AG10803 (cell line): ENCODE measurements around the gene CHAC2.
"Not testable (repeated sequence)": the region's sequence is repeated elsewhere in the genome, so short reads cannot be mapped to it uniquely, and the experiment has no call there.

Experiments
- DNase-seq: peaks from one replicate; pipeline ENCODE4 v3.0.0; 2010; ENCODE audit warnings: low read depth
- H3K4me3 ChIP-seq: 2 replicates; pipeline ENCODE4 v1.5.1; 2011; ENCODE audit warnings: mild to moderate bottlenecking, low read length, control low read depth
- TF ChIP-seq, protein P1 (sequence below): conservative IDR thresholded peaks from 2 replicates; pipeline ENCODE4 v1.5.1; 2011; ENCODE audit warnings: mild to moderate bottlenecking, low read length, control low read depth, inconsistent platforms

CHAC2 gene

DNA sequence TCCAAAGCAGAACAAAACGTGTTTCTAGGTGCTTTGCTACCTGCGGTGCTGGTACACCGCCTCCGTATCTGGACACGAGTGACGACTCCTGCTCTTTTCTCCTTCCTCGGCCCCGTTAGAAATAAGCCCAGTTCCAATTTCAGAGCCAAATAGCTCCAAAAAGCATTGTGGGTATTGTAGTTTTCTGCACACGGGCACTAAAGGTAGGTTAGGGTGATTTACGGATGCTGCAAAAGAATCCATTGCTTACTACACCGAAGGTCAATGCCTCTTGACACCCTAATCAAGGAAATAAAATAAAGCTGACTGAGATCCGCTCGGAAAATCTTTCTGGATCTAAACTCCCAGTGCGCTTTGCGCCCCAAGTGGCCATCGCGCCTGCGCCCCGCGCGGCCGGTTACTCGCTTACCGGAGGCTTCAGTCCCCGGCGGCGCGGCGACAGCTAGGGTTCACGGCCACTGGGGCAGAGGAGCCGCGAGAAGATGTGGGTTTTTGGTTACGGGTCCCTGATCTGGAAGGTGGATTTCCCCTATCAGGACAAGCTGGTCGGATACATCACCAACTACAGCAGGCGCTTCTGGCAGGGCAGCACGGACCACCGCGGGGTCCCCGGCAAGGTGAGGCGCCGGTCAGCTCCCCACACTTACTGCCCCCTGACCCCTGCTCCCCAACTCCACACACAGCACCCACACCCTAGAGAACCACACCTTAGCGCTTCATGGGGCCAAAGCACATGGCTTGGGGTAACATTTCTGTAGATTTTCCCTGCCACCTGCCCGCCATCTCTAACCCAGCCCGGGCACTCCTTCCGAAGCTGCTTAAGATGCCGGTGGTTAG, at the start of gene CHAC2:
Gene CHAC2, plus strand, starts transcription at position 400 of the 837 bp plus-strand sequence. Its CDS starts 83 bp downstream, at position 483.
- peak within 1 kb of the TSS; percentile 80 for H3K4me3 ChIP-seq
- TF ChIP-seq, protein P1, sequence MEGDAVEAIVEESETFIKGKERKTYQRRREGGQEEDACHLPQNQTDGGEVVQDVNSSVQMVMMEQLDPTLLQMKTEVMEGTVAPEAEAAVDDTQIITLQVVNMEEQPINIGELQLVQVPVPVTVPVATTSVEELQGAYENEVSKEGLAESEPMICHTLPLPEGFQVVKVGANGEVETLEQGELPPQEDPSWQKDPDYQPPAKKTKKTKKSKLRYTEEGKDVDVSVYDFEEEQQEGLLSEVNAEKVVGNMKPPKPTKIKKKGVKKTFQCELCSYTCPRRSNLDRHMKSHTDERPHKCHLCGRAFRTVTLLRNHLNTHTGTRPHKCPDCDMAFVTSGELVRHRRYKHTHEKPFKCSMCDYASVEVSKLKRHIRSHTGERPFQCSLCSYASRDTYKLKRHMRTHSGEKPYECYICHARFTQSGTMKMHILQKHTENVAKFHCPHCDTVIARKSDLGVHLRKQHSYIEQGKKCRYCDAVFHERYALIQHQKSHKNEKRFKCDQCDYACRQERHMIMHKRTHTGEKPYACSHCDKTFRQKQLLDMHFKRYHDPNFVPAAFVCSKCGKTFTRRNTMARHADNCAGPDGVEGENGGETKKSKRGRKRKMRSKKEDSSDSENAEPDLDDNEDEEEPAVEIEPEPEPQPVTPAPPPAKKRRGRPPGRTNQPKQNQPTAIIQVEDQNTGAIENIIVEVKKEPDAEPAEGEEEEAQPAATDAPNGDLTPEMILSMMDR, result peak; percentile 45
- DNase-seq, result peak; percentile 71

DNA sequence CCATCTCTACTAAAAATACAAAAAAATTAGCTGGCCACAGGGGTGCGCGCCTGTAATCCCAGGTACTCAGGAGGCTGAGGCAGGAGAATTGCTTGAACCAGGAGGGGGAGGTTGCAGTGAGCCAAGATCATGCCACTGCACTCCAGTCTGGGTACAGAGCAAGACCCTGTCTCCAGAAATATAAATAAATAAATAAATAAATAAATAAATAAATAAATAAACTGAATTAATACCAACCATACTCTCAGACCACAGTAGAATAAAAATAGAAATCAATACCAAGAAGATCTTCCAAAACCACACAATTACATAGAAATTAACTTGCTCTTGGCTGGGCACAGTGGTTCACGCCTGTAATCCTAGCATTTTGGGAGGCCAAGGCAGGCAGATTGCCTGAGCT, 46.7 kb upstream of the CHAC2 start:
- H3K4me3 ChIP-seq, result not testable (repeated sequence)

DNA sequence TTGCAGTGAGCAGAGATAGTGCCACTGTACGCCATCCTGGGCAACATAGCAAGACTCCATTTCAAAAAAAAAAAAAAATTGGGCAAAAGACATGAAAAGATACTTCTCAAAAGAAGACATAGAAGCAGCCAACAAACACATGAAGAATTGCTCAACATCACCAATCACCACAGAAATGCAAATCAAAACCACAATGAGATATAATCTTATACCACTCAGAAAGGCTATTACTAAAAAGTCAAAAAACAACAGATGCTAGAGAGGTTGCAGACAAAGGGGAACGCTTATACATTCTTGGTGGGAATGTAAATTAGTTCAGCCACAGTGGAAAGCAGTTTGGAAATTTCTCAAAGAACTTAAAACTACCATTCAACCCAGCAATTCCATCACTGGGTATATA, 43.1 kb upstream of the CHAC2 start:
- no peak overlapping the region for H3K4me3 ChIP-seq
- DNase-seq, result peak; percentile 76
- TF ChIP-seq, protein P1, result no peak

More for the DNA sequence above, 46.7 kb upstream of the CHAC2 start:
- not testable (repeated sequence) for DNase-seq

DNA sequence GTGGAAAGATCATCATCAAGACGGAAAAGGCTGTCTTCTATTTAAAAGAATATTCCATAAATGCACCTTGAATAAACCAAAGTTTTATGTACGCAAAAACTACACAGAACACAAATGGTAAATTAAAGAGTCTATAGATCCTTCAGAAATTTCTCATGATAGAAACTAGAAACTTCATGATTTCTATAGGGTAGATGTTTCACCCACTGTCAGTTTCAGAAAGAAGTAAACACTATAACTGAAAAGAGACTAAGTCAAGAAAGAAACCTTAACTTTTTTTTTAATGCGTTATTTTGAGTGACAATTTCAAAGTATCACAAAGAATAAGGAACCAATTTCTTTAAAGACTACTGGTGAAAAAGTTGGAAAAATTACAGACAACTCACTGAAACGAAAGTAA, 41.9 kb upstream of the CHAC2 start:
- DNase-seq, result no peak
- H3K4me3 ChIP-seq, result no peak overlapping the region
- TF ChIP-seq, protein P1, result no peak

DNA sequence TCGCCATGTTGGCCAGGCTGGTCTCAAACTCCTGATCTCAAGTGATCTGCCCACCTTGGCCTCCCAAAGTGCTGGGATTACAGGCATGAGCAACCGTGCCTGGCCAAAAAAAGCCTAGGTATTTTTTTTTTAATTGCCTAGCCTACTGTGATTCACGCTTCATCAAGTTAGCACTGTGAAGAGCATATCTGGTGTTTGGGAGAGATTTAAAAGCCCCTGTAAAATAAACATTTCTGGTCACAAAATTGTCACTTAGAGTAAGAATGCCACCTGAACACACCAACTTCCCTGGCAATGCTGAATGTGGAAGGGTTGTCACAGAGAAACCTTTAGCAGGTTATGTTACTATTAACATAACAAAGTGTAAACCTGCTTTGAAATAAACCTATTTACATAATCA, 39.7 kb upstream of the CHAC2 start:
- DNase-seq, result no peak
- no peak overlapping the region for H3K4me3 ChIP-seq
- TF ChIP-seq, protein P1, result no peak

DNA sequence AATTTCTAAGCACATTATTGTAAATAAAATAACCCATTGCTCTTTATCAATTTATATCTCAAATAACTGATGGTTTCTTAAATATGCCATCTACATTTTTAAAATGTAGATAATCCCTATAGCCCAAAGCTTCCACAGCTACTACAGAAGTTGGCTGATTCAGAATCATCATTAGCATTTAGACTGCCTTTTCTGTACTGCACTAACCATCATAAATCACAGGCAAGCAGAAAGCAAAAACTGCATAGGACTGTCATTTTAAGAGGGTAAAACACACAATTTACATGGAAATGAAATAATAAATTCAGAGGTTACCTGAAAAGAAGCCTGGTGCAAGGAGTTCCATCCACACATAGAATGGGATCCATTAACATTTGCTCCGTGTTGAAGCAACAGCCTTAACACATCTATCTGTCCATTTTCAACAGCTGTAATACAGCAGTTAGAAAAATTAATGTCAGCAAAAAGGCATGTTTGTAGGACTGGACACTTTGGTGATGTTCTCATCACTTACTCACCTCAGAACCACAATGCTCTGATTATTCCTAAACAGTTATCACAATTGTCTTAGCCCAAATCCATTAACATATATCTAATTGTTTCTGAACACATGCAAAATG, 38.4 kb upstream of the CHAC2 start:
- DNase-seq, result no peak
- H3K4me3 ChIP-seq, result no peak overlapping the region
- TF ChIP-seq, protein P1, result no peak

DNA sequence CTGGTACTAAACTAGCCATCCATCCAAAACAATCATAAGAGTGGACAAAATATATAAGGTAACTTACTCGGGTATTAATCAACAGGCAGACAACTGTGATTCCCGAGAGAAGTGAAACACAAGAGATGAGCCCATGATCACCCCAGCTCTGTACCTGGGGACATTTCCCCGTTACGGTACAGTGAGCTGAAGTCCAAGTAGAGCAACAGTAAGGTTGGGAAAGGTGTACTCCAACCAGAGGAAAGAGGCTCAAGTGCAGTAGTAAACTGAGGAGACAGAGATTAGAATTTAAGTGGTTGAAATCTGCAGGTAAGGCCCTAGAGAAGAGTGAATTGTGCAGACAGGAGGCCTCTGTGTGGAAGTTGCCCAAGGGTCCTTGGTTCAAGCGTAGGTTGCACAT, 30.5 kb upstream of the CHAC2 start:
- TF ChIP-seq, protein P1, result no peak
- DNase-seq, result no peak
- H3K4me3 ChIP-seq, result no peak overlapping the region
